ENCODE measurements around the gene KCNJ14.

KCNJ14 gene

GRCh38 chr19:48510421-48511268, 55.3 kb downstream of the KCNJ14 start:
- DNase-seq: peak; percentile 34

GRCh38 chr19:48511321-48511731, 56.0 kb downstream of the KCNJ14 start:
- no peak for DNase-seq

DNA sequence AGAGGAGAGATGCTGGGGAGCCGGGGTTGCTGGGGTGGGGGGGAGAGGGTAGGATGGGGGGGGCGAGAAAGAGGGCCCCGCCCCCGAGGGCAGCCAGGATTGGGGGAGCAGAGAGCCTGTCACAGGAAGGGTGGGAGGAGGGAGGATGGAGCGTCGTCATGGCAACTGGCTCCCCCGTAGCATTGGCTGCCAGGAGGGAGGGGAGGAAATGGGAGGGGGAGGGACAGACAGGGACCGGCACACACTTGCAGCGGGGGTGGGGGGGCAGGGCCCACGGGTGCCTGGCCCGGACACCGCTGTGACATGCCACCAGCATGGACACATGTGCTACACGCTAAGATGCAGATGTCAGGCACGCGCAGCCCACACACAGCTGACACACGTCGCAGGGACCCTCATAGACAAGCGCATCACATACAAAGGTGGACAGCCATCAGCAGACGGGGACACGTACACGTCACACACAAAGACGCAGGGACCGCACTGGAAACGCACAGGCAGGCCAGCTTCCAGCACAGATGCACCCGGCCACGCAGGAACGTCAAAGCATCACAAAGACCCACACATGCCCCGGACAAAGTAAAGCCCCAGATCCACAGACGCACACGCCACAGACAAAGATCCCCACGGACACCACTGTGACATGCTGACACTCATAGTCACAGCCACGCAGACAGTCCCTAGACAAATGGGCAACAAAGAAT, 56.6 kb downstream of the KCNJ14 start, which contains the start of gene LMTK3:
Gene LMTK3 (minus strand): TSS at position 36 of the 704 bp plus-strand sequence. CDS start 259 bp downstream, outside the sequence.
- peak; percentile 58 for DNase-seq

DNA sequence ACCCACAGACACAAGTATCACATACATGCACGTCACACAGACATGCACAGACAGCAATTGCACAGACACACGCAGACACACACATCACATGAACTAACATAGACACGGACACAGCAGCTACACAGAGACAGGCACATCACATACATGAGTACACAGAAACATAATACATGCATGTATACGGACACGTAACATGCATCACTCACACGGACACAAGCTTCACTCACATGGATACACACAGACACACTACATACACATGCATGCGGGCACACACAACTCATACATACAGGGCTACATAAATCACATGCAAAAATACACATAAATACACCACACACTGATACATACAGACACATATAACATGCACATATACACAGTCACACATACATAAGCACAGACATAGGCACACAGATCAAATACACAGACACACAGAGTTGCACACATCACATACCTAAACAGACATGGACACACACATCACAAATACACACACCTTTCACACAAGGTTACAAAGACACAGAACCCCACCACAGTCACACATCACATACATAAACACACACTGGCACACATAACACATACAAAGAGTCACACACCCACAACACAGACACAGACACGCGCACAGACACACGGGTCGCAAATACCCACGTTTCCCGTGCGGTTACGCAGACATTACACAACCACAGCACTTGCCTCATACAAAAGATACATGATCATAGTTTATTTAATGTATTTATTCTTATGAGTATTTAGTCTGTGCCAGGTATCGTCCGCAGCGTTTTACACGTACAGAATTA, 57.3 kb downstream of the KCNJ14 start:
- peak; percentile 5 for DNase-seq

- peak; percentile 78 for DNase-seq
Observed at GRCh38 chr19:48513289-48514122, 58.1 kb downstream of the KCNJ14 start.

GRCh38 chr19:48514123-48514458, 58.7 kb downstream of the KCNJ14 start:
- DNase-seq: no peak

DNA sequence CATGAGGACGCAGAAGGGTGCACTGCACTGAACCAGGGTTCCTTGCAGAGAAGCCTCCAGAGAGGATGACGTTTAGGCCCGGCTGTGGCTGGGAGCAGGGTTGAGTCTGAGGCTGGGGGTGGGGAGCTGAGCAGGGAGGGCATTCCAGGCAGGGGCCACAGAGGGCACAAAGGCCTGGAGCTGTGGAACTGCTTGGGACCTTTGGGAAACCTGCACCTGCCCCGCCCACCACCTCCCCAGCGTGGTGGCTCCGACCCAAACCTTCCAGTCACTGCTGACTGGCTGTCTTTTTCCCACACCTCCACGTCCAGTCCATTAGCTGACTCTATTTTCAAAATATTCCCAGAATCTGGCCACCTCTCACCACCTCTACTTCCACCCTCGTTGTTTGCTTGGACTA, 61.2 kb downstream of the KCNJ14 start:
- DNase-seq: no peak
